H54 (cell line): Measurements from ENCODE around the gene TCEA2.
"Not testable (repeated sequence)": the region's sequence is repeated elsewhere in the genome, so short reads cannot be mapped to it uniquely, and the experiment has no call there.

Experiments
- DNase-seq: peaks from one replicate; pipeline ENCODE4 v3.0.0; 2011; ENCODE audit warnings: low spot score, mixed read lengths; ENCODE audit not compliant: insufficient read length
- FAIRE-seq: peaks from 3 replicates; lab custom pipeline; 2011; peaks lifted over from hg19 to GRCh38; lab: Jason Lieb, UNC
- POLR2A ChIP-seq: IDR thresholded peaks from 2 replicates; pipeline ENCODE4 v1.6.1; 2011; ENCODE audit warnings: low read depth, mild to moderate bottlenecking, low read length

TCEA2 gene

DNA sequence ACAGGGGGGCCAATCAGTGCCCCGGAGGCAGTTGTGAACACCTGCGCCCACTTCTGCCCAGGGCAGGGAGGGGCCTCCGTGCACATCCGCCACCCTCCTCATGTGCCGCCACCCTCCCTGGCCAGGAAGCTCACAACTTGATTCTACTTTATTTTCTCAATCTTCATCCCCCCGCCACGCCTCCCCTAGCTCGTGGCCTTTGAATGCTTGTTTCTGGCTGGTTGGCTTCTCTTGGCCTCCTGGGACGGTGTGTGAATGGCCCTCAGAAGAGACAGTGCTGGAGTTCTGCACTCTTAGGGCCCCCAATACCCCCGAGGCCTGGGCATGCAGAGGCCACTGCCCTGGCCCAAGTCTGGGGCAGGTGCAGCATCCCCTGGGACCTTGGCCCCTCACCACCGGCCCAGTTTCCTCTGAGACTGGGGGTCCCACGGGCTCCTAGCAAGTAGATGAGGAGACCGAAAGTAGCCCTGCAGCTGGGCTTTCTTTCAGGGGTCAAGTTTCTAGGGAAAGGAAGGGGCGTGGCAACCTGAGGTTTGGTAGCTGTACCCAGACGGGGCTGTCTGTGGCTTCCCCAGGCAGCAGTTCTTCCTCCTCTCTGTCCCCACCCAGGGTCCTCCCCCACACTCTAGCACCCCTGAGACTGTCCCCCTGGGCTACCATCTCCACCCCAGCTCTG is 15.0 kb downstream of the TCEA2 start:
- FAIRE-seq (no peak), DNase-seq (no peak)
- TF ChIP-seq POLR2A: no peak

DNA sequence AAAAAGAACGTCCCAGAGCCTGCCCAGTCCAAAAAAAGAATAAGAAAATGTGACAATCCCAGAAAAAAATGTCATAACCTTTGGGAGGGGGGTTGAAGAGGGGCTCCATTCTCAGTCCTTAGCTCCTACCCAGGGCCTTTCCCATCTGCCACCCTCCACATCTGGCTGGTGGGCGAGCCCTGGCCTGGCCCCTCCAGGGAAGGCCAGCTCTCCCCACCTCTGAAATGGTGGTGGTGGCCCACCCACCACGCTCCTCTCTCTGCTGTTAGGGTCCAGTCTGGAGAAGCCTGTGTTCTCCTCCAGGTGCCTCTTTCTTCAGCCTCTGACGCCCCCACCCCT is 15.9 kb downstream of the TCEA2 start:
- FAIRE-seq (no peak), DNase-seq (no peak)
- no peak for TF ChIP-seq POLR2A

DNA sequence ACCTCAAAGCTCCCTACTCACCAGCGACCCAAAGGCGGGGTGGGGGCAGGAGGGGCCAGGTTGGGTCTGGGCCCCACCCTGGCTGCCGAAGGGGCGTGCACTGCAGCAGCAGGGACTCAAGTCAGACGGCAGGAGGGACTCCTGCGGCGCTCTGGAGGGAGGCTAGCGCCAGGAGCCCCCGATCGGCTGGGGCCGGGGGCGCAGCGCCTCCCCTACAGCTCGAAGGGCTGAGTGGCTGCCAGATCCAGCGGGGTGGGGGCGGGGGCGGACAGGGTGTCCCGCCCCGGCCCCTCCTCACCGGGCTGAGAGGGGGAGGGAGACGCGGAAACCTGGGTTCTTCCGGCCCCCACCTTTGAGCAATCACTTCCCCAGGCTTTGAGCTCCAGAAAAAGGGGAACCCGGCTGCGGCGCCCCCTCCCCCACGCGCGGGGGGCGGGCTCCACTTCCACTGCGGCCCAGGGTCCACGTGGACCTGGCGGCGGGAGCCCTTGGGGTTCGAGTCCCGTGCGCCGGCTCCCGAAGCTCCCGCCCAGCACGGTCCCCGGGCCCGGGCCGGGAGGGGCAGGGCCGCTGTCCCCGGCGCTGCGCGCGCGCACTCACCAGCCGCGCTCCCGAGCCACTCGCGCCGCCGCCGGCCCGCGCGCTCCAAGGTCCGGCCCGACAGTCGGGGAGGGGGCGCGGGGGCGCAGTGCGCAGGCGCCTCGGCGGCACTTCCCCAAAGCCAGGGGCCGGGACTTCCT is 16.4 kb downstream of the TCEA2 start, which contains the start of gene RGS19:
RGS19 (minus strand) TSS at position 246 of the 740 bp plus-strand sequence. CDS start 2,632 bp downstream, outside the sequence.
- FAIRE-seq (no peak), DNase-seq (peak; percentile 79)
- TF ChIP-seq POLR2A: peak; percentile 35; the same call in 1 of the 2 replicates

DNA sequence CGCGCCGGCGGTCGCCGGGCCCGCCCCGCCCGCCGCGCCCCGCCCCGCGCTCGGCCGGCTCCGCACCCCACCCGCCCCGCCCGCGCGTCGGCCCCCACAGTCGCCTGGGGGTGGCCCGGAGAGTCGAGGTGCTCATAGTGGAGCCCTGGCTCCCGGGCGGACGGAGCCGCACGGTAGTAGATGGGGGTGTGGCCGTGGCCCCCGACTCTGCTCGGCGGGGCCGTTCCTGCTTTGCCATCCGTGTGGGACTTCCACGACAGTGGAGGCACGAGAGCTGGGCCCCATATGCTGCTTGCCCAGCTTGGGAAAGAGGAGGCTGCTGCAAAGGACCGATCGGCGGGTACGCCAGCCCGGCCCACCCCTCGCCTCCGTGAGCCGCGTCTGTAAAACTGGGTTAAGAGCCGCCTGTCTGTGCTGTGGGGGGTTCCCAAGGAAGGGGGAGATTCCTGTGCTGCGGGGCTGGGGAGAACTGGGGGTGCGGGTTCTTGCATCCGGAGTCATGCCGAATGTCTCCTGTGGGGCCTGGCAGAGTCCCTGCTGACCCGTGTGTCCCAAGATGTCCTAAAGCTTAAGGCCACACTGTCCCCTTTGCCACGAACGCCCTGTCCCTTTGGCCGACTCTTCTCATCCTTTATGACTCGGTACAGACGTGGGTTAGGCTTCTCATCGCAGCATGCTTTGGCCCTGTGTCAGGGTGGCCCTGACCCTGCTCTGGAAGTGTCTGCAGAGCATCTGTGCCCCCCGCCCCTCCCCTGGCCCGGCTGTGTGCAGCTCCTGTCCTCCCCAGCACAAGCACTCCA is 17.2 kb downstream of the TCEA2 start, which contains the start of gene OPRL1:
OPRL1 (plus strand) TSS at position 70 of the 800 bp plus-strand sequence. CDS start 12,639 bp downstream, outside the sequence.
- DNase-seq: no peak
- TF ChIP-seq POLR2A: no peak
- no peak for FAIRE-seq

DNA sequence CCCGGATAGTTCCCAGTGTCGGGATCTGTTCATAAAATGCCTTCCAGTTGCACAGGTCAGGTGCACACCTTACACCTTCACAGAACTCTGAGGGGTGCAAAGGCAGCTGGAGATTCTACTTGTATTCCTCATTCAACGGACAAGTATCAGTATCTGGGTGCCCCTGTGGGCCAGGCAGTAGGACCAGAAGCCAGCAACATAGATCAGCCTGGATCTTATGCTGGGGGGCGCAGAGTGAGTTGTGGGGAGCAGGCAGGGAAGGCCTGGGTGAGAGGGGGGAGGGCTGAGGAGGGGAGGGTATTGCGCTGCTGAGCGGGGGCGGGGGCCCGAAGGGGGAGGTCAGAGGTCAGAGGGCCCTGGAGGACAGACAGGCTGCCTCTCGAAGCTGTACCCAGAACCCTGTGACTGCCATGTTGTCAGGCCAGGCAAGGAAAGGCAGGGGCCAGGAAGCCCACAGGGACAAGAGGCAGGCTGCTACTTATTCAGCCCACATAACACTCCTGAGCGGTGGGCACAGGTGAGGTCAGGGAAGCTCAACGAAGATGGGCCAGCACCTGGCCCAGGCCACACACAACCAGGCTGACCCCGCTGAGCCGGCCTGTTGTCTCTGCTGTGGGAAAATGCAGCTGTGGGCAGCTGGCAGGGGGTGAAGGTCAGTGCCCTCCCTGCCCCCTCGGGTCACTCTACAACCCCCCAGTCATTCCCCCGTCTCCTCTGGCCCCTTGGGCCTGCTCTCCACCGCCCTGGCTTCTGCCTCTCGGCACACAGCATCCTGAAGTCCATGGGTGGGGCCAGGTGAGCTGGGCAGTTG is 18.0 kb downstream of the TCEA2 start:
- no peak for TF ChIP-seq POLR2A
- DNase-seq: no peak
- FAIRE-seq: no peak

DNA sequence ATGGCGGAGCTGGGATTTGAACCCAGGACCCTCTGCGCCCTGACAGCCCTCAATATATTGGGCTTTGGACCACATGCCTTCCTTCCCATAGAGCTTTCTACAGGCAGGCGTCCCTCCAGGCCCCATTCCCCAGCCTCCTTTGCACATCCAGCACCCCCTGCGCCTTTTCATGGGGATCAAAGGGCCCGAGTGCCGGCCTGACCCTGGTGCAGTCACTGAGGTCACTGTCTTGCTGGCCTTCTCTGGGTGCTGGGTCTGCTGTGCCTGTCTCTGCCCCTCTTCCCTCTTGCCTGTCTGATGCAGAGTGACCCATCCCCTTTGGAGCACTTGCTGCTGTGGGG is 18.6 kb downstream of the TCEA2 start:
- FAIRE-seq (no peak), DNase-seq (no peak)
- TF ChIP-seq POLR2A: no peak

DNA sequence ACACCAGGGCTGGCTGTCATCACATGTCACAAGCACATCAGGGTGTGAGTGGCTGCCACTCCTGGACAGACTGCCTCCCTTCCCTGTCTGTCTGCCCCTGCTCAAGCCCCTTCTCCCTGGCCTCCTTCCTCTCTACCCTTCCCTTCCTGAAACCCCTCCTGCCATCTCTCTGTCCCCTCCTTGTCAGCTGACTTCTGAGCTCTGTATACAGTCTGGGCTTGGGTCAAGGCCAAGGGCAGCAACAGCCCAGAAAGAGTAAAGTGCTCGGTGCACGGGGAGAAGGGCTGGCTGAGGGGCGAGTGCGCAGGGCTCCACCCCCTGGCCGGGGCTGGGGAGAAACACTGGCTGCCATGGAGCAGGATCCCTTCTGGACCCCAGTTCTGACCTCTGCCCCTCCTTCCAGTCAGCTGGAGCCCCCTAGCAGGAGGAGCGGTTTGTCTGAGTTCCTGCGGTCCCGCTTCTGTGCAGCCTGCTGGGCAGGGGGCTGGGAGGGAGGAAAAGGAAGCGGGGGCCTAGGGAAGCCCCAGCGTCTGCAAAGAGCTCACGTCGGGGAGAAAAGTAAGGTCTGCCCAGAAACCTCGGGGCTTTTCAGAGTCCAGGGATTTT is 19.2 kb downstream of the TCEA2 start:
- TF ChIP-seq POLR2A: no peak
- DNase-seq (no peak), FAIRE-seq (no peak)

DNA sequence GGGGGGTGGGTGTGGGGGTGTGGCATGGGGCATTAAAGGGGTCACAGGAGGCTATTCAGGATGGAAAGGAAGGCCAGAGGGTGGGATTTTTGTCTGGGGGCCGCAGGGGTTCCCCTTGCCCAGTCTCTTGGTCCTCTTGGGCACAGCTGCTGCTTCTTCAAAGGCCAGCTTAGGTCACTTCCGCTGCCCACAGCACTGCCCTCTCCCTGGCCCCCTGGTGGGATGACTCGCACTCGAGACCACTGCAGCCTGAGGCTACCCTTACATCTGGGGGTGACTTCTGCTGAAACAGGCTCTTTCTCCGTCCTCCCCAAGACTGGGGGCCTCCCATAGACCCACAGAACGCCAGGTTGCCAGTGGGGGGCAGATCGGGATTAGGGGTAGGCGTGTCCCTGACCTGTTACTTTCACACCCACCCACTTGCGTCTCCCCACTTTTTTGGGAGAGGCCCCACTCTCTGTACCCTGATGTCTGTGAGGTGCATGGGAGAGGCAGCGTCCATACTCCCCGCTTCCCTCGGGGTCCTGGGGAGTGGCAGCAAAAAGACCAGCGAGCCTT is 19.9 kb downstream of the TCEA2 start:
- peak; percentile 74 for DNase-seq
- no peak for FAIRE-seq
- TF ChIP-seq POLR2A: no peak

DNA sequence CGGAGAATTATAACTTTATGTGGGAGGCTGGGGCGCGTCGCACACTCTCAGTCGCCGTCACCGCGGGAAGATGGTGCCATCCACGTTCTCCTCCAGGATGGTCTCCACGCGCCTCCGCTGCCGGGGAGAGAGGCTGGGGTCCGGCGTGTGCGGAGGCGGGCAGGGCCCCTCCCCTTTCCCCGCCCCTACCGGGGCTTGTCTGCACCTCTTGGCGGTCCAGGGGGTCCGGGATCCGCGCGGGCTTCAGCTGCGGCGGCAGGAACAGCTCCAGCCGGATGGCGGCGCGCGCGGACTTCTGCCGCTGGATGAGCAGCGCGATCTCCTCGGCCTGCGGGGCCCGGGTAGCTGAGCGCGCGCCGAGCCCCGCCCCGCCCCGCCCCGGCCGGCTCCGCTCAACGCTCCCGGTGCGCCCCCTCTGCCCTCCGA is 20.4 kb downstream of the TCEA2 start:
- DNase-seq: no peak
- no peak for TF ChIP-seq POLR2A
- FAIRE-seq: no peak

DNA sequence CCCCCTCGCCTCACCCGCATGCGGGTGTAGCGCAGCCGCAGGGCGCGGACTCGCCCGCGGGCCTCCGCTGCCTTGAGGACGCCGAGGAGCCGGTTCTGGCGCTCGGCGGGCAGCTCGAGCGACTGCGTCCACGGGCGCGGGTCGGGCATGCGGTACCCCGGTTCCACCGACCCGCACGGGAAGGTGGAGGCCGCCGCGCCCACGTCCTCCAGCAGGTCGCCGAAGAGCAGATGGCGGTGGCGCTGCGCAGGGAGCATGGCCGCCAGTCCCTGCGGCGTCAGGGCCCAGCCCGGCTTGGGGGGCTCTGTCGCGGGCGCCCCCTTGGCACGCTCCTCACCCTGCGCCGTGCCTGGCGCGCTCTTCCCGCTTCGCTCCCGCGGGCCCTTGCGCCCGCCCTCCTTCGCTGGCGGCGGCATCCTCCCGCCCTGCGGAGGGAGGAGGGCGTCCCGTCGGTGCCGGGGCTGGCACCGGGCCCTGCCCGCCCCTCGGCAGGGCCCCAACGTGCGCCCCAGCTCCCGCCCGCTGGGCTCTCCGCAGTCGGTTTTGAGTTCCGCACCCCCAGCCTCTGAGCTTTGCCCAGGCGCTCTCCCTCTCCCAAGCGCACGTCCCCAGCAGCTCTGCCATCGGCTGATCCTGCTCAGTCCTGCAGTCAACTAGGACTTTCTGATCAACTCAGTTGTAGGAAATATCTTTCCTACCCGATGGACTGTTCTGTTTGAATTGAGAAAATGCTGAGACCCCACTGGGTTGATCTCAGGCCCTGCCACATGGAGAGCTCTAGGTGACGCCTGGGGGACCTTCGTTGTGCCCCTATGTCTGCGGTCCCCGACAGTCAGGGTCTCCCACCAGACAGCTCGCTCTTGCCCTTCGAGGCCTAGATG is 21.0 kb downstream of the TCEA2 start, which contains the start of gene LKAAEAR1:
LKAAEAR1 (minus strand) TSS at position 595 of the 881 bp plus-strand sequence; CDS start at position 416, 179 bp downstream.
- DNase-seq: no peak
- no peak for TF ChIP-seq POLR2A
- no peak for FAIRE-seq

DNA sequence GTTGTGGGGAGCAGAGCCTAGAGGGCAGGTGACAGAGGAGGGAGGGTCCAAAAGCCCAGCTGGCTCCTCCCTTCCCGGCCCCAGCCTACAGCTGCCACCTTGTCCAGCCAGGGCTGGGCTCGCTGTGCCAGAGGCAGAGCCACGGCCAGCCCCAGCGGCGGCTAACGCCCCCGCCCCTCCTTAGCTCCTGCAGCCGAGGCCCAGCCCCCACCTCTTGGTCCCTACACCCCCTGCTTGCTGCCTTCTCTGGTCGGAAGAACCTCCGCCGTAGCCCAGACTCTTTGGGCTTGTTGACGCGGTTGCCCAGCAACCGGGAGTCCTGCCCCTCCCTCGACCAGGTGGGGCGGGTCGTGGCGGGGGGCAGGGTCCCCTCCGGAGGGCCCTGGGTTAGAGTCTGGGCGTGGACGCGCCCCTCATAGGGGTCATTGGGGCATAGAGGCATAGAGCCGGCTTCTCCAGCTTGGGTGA is 21.7 kb downstream of the TCEA2 start:
- DNase-seq (no peak), FAIRE-seq (no peak)
- TF ChIP-seq POLR2A: no peak

DNA sequence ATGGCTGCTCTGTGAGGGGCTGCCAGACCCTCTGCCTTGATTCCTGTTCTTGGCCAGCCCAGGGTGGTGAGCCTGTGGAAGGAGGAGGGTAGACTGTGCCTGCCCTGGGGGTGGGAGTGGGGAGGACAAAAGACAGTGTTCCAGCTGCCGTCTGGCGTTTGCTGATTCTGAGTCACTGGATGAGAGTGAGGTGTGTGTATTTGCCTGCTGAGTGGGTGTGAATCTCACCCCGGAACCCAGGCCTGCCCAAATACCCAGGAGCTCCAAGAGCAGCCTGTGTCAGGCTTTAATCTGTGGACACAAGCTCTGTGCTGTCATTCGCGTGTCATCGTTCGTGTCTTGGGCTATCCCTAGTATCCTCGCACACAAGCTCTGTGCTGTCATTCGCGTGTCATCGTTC is 23.8 kb downstream of the TCEA2 start:
- TF ChIP-seq POLR2A: no peak
- no peak for FAIRE-seq
- no peak for DNase-seq

DNA sequence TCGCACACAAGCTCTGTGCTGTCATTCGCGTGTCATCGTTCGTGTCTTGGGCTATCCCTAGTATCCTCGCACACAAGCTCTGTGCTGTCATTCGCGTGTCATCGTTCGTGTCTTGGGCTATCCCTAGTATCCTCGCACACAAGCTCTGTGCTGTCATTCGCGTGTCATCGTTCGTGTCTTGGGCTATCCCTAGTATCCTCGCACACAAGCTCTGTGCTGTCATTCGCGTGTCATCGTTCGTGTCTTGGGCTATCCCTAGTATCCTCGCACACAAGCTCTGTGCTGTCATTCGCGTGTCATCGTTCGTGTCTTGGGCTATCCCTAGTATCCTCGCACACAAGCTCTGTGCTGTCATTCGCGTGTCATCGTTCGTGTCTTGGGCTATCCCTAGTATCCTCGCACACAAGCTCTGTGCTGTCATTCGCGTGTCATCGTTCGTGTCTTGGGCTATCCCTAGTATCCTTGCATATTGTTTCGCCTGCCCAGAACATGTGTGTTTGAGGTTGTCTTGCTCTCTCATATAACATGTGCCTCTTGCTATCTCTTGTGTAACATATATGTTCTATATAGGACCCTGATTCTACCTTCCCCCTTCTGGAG is 24.3 kb downstream of the TCEA2 start:
- not testable (repeated sequence) for DNase-seq, FAIRE-seq

DNA sequence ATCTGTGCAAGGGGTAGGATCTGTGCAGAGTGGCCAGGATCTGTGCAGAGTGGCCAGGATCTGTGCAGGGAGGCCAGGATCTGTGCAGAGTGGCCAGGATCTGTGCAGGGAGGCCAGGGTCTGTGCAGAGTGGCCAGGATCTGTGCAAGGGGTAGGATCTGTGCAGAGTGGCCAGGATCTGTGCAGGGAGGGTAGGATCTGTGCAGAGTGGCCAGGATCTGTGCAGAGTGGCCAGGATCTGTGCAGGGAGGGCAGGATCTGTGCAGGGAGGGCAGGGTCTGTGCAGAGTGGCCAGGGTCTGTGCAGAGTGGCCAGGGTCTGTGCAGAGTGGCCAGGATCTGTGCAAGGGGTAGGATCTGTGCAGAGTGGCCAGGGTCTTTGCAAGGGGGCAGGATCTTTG is 25.6 kb downstream of the TCEA2 start:
- not testable (repeated sequence) for DNase-seq, FAIRE-seq
